Measurements from ENCODE around the gene SLC7A7.
"Not testable (repeated sequence)": the region's sequence is repeated elsewhere in the genome, so short reads cannot be mapped to it uniquely, and the experiment has no call there.

DNA sequence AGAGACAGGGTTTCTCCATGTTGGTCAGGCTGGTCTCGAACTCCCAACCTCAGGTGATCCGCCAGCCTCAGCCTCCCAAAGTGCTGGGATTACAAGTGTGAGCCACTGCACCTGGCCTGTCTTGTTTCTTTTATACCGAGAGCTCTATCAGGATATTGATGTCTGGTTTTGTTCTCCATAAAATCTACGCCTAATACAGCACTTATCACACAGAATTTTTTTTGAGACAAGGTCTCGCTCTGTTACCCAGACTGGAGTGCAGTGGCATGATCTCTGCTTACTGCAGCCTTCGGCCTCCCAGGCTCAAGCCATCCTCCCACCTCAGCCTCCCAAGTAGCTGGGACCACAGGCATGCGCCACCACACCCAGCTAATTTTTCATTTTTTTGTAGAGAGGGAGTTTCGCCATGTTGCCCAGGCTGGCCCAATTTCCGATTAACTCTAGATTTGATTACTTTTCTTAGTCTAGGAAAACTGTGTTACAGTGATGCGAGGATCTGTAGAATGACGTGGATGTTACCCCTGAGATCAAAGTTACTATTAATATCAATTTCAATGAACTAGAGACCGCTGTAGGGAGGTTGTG lies 13.9 kb upstream of the SLC7A7 start:
- TF ChIP-seq, protein P1, sequence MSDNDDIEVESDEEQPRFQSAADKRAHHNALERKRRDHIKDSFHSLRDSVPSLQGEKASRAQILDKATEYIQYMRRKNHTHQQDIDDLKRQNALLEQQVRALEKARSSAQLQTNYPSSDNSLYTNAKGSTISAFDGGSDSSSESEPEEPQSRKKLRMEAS (IDR thresholded peaks at IDR 0.05): not testable (repeated sequence)
- TF ChIP-seq YY1 (IDR thresholded peaks at IDR 0.05); RAD21 (IDR thresholded peaks at IDR 0.05); ZBTB33 (IDR thresholded peaks at IDR 0.05); JUND (IDR thresholded peaks at IDR 0.05); TAF1 (conservative IDR thresholded peaks at IDR 0.05); RXRA (IDR thresholded peaks at IDR 0.05): not testable (repeated sequence)
- TF ChIP-seq, protein P2, sequence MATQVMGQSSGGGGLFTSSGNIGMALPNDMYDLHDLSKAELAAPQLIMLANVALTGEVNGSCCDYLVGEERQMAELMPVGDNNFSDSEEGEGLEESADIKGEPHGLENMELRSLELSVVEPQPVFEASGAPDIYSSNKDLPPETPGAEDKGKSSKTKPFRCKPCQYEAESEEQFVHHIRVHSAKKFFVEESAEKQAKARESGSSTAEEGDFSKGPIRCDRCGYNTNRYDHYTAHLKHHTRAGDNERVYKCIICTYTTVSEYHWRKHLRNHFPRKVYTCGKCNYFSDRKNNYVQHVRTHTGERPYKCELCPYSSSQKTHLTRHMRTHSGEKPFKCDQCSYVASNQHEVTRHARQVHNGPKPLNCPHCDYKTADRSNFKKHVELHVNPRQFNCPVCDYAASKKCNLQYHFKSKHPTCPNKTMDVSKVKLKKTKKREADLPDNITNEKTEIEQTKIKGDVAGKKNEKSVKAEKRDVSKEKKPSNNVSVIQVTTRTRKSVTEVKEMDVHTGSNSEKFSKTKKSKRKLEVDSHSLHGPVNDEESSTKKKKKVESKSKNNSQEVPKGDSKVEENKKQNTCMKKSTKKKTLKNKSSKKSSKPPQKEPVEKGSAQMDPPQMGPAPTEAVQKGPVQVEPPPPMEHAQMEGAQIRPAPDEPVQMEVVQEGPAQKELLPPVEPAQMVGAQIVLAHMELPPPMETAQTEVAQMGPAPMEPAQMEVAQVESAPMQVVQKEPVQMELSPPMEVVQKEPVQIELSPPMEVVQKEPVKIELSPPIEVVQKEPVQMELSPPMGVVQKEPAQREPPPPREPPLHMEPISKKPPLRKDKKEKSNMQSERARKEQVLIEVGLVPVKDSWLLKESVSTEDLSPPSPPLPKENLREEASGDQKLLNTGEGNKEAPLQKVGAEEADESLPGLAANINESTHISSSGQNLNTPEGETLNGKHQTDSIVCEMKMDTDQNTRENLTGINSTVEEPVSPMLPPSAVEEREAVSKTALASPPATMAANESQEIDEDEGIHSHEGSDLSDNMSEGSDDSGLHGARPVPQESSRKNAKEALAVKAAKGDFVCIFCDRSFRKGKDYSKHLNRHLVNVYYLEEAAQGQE (IDR thresholded peaks at IDR 0.05): not testable (repeated sequence)
- TF ChIP-seq, protein P3, sequence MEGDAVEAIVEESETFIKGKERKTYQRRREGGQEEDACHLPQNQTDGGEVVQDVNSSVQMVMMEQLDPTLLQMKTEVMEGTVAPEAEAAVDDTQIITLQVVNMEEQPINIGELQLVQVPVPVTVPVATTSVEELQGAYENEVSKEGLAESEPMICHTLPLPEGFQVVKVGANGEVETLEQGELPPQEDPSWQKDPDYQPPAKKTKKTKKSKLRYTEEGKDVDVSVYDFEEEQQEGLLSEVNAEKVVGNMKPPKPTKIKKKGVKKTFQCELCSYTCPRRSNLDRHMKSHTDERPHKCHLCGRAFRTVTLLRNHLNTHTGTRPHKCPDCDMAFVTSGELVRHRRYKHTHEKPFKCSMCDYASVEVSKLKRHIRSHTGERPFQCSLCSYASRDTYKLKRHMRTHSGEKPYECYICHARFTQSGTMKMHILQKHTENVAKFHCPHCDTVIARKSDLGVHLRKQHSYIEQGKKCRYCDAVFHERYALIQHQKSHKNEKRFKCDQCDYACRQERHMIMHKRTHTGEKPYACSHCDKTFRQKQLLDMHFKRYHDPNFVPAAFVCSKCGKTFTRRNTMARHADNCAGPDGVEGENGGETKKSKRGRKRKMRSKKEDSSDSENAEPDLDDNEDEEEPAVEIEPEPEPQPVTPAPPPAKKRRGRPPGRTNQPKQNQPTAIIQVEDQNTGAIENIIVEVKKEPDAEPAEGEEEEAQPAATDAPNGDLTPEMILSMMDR (IDR thresholded peaks at IDR 0.05; ENCODE audit: low read depth, low read length, missing input control): not testable (repeated sequence)
- TF ChIP-seq, protein P4, sequence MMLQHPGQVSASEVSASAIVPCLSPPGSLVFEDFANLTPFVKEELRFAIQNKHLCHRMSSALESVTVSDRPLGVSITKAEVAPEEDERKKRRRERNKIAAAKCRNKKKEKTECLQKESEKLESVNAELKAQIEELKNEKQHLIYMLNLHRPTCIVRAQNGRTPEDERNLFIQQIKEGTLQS (IDR thresholded peaks at IDR 0.05): not testable (repeated sequence)

All from liver (tissue), 3 donors.